ENCODE results near the gene TCEA2. TPM values are rescaled to one million over a fixed set of nuclear protein-coding genes. Genes with fewer than 3 reads are reported as not detected.

TCEA2 gene
- polyA plus RNA-seq, 1 experiment, result 34.2 TPM

DNA sequence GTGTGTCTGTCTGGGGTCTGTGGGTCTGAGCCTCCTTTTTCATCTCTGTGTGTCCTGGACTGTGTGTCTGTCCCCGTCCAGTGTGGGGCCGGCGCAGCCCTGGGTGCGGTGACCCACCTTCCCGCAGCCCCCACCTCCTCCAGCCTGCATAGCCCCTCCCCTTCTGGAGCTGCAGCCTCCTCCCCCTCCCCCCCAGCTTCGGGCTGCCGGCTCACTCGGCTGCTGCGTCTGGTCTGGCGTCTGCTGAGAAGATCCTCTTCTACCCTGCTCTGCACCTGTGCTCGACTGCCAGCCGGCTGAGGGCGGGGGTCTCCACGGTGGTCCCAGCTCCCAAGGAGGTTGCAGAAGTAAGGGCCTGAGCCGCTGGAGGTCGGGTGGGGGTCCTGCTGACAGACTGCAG is 28.8 kb downstream of the TCEA2 start:
- ChIA-PET POLR2A (no interaction called here), CTCF (interaction anchor here (1.0 to 1.9 kb wide), 3 partner anchors 8 to 28 kb away, joined by 4 to 7 read pairs (median 6); no protein-coding TSS in a partner anchor)
- H3K4me3 ChIP-seq (ENCODE audit: low read depth, low read length), result no peak overlapping the region

DNA sequence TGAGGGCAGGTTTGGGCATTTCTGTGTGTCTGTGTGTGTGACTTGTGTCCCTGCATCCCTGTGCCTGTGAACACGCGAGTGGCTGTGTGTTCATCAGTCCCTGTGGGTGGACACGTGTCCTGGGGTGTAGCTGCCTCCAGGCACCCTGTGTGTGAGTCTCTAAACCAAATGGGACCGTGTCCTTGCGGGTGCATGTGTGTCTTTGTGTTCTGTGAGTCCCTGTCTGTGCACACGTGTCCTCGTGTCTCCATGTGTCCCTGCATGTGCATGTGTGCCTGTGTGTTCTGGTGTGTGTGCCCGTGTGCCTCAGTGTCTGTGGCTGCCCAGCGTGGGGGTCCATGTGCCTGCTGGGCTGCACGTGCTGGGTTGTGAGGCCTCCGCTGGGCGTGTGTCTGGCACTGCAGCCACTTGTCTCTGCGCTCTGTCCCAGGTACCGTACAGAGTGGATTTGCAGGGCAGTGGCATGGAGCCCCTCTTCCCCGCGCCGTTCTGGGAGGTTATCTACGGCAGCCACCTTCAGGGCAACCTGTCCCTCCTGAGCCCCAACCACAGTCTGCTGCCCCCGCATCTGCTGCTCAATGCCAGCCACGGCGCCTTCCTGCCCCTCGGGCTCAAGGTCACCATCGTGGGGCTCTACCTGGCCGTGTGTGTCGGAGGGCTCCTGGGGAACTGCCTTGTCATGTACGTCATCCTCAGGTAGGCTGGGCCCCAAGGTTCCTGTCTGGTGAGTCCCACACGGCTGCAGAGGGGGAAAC is 29.4 kb downstream of the TCEA2 start:
- no peak for DNase-seq (ENCODE audit: low read depth)
- ChIA-PET CTCF (interaction anchor here (1.0 to 1.9 kb wide), 3 partner anchors 9 to 27 kb away, joined by 4 to 7 read pairs (median 6); no protein-coding TSS in a partner anchor), POLR2A (no interaction called here)
- H3K36me3 ChIP-seq (ENCODE audit: control insufficient read depth, insufficient read depth, low read length), result no peaks in the 10 kb centered on the region
- H3K27me3 ChIP-seq (ENCODE audit: control insufficient read depth, insufficient read depth, low read length), result peaks cover 6% of the 10 kb centered on the region
- TF ChIP-seq, protein P1, sequence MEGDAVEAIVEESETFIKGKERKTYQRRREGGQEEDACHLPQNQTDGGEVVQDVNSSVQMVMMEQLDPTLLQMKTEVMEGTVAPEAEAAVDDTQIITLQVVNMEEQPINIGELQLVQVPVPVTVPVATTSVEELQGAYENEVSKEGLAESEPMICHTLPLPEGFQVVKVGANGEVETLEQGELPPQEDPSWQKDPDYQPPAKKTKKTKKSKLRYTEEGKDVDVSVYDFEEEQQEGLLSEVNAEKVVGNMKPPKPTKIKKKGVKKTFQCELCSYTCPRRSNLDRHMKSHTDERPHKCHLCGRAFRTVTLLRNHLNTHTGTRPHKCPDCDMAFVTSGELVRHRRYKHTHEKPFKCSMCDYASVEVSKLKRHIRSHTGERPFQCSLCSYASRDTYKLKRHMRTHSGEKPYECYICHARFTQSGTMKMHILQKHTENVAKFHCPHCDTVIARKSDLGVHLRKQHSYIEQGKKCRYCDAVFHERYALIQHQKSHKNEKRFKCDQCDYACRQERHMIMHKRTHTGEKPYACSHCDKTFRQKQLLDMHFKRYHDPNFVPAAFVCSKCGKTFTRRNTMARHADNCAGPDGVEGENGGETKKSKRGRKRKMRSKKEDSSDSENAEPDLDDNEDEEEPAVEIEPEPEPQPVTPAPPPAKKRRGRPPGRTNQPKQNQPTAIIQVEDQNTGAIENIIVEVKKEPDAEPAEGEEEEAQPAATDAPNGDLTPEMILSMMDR (IDR thresholded peaks at IDR 0.05; ENCODE audit: insufficient read depth, low read depth, low read length), result no peak
- H3K4me3 ChIP-seq (ENCODE audit: low read depth, low read length), result no peak overlapping the region

More for the DNA sequence above, 28.8 kb downstream of the TCEA2 start:
- H3K36me3 ChIP-seq (ENCODE audit: control insufficient read depth, insufficient read depth, low read length), result no peaks in the 10 kb centered on the region
- peaks cover 7% of the 10 kb centered on the region for H3K27me3 ChIP-seq (ENCODE audit: control insufficient read depth, insufficient read depth, low read length)
- no peak for DNase-seq (ENCODE audit: low read depth)
- TF ChIP-seq, protein P1 (IDR thresholded peaks at IDR 0.05; ENCODE audit: insufficient read depth, low read depth, low read length), result no peak

DNA sequence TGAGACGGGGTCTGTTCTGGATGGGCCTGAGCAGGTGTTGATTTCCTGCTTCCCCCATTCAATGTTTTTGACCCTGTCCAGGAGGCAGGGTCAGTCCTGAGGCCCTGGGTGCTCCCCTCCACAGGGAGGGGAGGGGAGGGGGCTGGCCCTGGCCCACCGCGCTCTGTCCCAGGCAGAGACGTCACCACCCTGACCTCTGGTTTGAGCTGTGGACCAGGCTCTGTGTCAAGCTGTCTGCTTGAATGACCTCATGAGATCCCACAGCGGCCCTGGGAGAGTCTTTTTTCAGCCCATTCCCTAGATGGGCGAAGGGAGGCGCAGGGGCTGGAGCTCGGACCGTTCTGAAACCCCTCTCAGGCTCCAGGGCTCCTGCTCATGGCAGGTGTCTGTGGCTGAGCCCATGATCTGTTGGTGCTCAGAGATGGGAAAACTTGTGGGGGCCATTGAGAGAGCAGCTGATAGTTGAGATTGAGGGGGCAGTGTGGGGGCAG is 30.1 kb downstream of the TCEA2 start:
- POLR2A ChIA-PET, result no interaction called here
- no peak overlapping the region for H3K4me3 ChIP-seq (ENCODE audit: low read depth, low read length)
- DNase-seq (ENCODE audit: low read depth), result no peak
- no peaks in the 10 kb centered on the region for H3K36me3 ChIP-seq (ENCODE audit: control insufficient read depth, insufficient read depth, low read length)
- H3K27me3 ChIP-seq (ENCODE audit: control insufficient read depth, insufficient read depth, low read length), result peaks cover 6% of the 10 kb centered on the region
- CTCF ChIA-PET, result interaction anchor here (0.6 to 1.9 kb wide), 2 partner anchors 10 to 27 kb away, joined by 4 to 6 read pairs; no protein-coding TSS in a partner anchor
- TF ChIP-seq, protein P1 (IDR thresholded peaks at IDR 0.05; ENCODE audit: insufficient read depth, low read depth, low read length), result no peak

DNA sequence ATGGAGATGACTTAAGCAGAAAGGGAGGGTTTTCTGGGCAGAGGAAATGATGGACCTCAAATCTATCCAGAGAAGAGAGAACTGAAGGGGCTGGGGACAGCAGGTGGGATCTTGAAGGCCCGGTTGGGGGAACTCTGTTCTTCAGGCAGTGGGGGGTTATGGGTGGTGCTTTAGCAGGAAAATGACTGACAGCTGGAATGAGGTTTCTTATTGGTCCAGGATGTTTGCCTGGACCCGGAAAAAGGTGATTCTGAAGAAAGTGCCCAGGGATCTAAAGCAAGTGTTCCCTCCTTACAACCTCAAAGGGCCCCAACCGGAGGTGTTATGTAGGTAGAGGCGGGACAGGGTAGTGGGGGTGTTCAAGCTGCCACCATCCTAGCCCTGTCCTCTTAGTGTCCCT is 32.5 kb downstream of the TCEA2 start:
- no peaks in the 10 kb centered on the region for H3K36me3 ChIP-seq (ENCODE audit: control insufficient read depth, insufficient read depth, low read length)
- TF ChIP-seq, protein P1 (IDR thresholded peaks at IDR 0.05; ENCODE audit: insufficient read depth, low read depth, low read length), result no peak
- POLR2A ChIA-PET, result no interaction called here
- H3K4me3 ChIP-seq (ENCODE audit: low read depth, low read length), result no peak overlapping the region
- peaks cover 6% of the 10 kb centered on the region for H3K27me3 ChIP-seq (ENCODE audit: control insufficient read depth, insufficient read depth, low read length)
- CTCF ChIA-PET, result interaction anchor here (0.6 kb wide), 1 partner anchor 23 kb away, joined by 3 read pairs; no protein-coding TSS in a partner anchor
- no peak for DNase-seq (ENCODE audit: low read depth)

DNA sequence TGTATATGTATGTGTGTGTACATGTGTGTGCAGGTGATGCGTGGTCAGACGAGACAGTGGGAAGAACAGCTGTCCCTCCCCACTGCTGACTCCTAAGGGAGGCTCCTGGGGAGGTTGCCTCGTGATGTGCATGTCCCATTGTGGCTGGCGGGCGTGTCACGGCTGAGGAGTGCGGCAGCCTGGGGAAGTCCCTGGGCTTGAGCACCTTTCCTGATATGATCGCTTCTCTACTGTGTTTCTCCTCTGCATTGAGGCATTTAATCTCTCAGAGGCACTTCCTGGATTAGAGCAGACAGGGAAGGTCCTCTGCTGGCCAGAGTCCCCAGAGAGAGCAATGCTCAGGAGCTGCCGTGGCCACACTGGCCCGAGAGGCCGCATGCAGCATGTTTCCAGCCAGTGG is 32.9 kb downstream of the TCEA2 start:
- POLR2A ChIA-PET, result no interaction called here
- H3K36me3 ChIP-seq (ENCODE audit: control insufficient read depth, insufficient read depth, low read length), result no peaks in the 10 kb centered on the region
- DNase-seq (ENCODE audit: low read depth), result no peak
- CTCF ChIA-PET, result interaction anchor here (0.6 to 1.2 kb wide), 2 partner anchors 23 to 25 kb away, joined by 3 to 4 read pairs; no protein-coding TSS in a partner anchor
- H3K4me3 ChIP-seq (ENCODE audit: low read depth, low read length), result no peak overlapping the region
- TF ChIP-seq, protein P1 (IDR thresholded peaks at IDR 0.05; ENCODE audit: insufficient read depth, low read depth, low read length), result no peak
- peaks cover 11% of the 10 kb centered on the region for H3K27me3 ChIP-seq (ENCODE audit: control insufficient read depth, insufficient read depth, low read length)

All from BJ (cell line).